ENCODE measurements around the gene EIF4G3. TPM values are rescaled to one million over a fixed set of nuclear protein-coding genes. Genes with fewer than 3 reads are reported as not detected.
"Not testable (repeated sequence)": the region's sequence is repeated elsewhere in the genome, so short reads cannot be mapped to it uniquely, and the experiment has no call there.

EIF4G3 gene
- total RNA-seq, 3 donors from 2014 or later (not counting 1 experiment from before 2014, with no cell fraction given): 105 to 107 (median 107) TPM

GRCh38 chr1:20792196-20792595 lies 384.5 kb downstream of the EIF4G3 start:
- Mint-ChIP-seq H3K27ac (no peak overlapping the region), H3K4me1 (peaks cover 10% of the 10 kb centered on the region in 2 donors), H3K27me3 (ENCODE audit: low read depth in 2 of 2) (no peaks in the 10 kb centered on the region), H3K9me3 (no peaks in the 10 kb centered on the region), H3K36me3 (no peaks in the 10 kb centered on the region), H3K4me3 (no peak overlapping the region)
- DNase-seq: no peak
- H3K27me3 ChIP-seq (ENCODE audit: control insufficient read depth, insufficient read depth, low read length): no peaks in the 10 kb centered on the region
- H3K9me3 ChIP-seq (ENCODE audit: control insufficient read depth, insufficient read depth, low read length): no peaks in the 10 kb centered on the region
- H3K36me3 ChIP-seq (ENCODE audit: control insufficient read depth, insufficient read depth, low read length): no peaks in the 10 kb centered on the region
- ATAC-seq: no peak
- H3K4me1 ChIP-seq (ENCODE audit: control insufficient read depth, insufficient read depth, low read length): peaks cover 6% of the 10 kb centered on the region
- intact Hi-C loops (cut with micrococcal nuclease): no loop called here
- TF ChIP-seq, protein P1, sequence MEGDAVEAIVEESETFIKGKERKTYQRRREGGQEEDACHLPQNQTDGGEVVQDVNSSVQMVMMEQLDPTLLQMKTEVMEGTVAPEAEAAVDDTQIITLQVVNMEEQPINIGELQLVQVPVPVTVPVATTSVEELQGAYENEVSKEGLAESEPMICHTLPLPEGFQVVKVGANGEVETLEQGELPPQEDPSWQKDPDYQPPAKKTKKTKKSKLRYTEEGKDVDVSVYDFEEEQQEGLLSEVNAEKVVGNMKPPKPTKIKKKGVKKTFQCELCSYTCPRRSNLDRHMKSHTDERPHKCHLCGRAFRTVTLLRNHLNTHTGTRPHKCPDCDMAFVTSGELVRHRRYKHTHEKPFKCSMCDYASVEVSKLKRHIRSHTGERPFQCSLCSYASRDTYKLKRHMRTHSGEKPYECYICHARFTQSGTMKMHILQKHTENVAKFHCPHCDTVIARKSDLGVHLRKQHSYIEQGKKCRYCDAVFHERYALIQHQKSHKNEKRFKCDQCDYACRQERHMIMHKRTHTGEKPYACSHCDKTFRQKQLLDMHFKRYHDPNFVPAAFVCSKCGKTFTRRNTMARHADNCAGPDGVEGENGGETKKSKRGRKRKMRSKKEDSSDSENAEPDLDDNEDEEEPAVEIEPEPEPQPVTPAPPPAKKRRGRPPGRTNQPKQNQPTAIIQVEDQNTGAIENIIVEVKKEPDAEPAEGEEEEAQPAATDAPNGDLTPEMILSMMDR (IDR thresholded peaks at IDR 0.05): no peak
- H3K27ac ChIP-seq (ENCODE audit: low read length): no peak overlapping the region
- H3K4me3 ChIP-seq (ENCODE audit: low read length): no peak overlapping the region
- 100% methylated on average over 2 of the region's 2 CpGs for WGBS (ENCODE audit: insufficient coverage)

DNA sequence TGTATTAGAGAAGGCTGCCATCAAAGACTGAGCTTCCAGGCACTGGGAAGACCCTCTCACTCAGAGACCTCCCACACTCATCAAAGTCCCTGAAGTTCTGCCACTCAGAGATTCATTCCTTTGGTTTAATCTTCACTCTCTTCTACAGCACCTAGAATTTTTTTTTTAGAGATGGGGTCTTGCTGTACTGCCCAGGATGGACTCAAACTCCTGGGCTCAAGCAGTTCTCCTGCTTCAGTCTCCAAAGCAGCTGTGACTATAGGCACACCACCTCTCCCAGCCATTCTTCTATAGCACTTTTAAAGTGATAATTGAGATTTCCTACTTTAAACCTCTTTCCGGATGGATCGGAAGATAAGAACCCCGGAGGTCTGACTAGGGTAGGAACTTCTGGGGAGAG lies 385.9 kb downstream of the EIF4G3 start:
- DNase-seq (no peak), ATAC-seq (no peak)
- intact Hi-C loops (cut with micrococcal nuclease): no loop called here
- no peaks in the 10 kb centered on the region for H3K27me3 Mint-ChIP-seq (ENCODE audit: low read depth in 2 of 2)
- 97% methylated on average over 3 of the region's 3 CpGs for WGBS (ENCODE audit: insufficient coverage)
- H3K27me3 ChIP-seq (ENCODE audit: control insufficient read depth, insufficient read depth, low read length): no peaks in the 10 kb centered on the region
- H3K4me1 ChIP-seq (ENCODE audit: control insufficient read depth, insufficient read depth, low read length): peaks cover 6% of the 10 kb centered on the region
- no peak overlapping the region for H3K27ac ChIP-seq (ENCODE audit: low read length)
- no peak overlapping the region for H3K4me3 Mint-ChIP-seq
- no peaks in the 10 kb centered on the region for H3K9me3 Mint-ChIP-seq
- H3K36me3 Mint-ChIP-seq: no peaks in the 10 kb centered on the region
- no peaks in the 10 kb centered on the region for H3K36me3 ChIP-seq (ENCODE audit: control insufficient read depth, insufficient read depth, low read length)
- H3K27ac Mint-ChIP-seq: no peak overlapping the region
- no peak overlapping the region for H3K4me3 ChIP-seq (ENCODE audit: low read length)
- peaks cover 15 to 16% of the 10 kb centered on the region in 2 donors for H3K4me1 Mint-ChIP-seq
- H3K9me3 ChIP-seq (ENCODE audit: control insufficient read depth, insufficient read depth, low read length): no peaks in the 10 kb centered on the region
- TF ChIP-seq, protein P1 (IDR thresholded peaks at IDR 0.05): no peak

GRCh38 chr1:20789598-20789997 lies 387.1 kb downstream of the EIF4G3 start:
- H3K36me3 ChIP-seq (ENCODE audit: control insufficient read depth, insufficient read depth, low read length); H3K9me3 Mint-ChIP-seq; H3K4me3 Mint-ChIP-seq; ATAC-seq; H3K9me3 ChIP-seq (ENCODE audit: control insufficient read depth, insufficient read depth, low read length); H3K27me3 Mint-ChIP-seq (ENCODE audit: low read depth in 2 of 2); H3K27me3 ChIP-seq (ENCODE audit: control insufficient read depth, insufficient read depth, low read length); H3K36me3 Mint-ChIP-seq; H3K27ac ChIP-seq (ENCODE audit: low read length); H3K27ac Mint-ChIP-seq; H3K4me3 ChIP-seq (ENCODE audit: low read length); DNase-seq: not testable (repeated sequence)
- peaks cover 27 to 28% of the 10 kb centered on the region in 2 donors for H3K4me1 Mint-ChIP-seq
- intact Hi-C loops (cut with micrococcal nuclease): loop anchor here (5.0 kb wide), 1 partner anchor 388 kb away; the partner anchor contains the start of gene EIF4G3
- H3K4me1 ChIP-seq (ENCODE audit: control insufficient read depth, insufficient read depth, low read length): peaks cover 11% of the 10 kb centered on the region
- WGBS (ENCODE audit: insufficient coverage): 95% methylated on average over 9 of the region's 9 CpGs

DNA sequence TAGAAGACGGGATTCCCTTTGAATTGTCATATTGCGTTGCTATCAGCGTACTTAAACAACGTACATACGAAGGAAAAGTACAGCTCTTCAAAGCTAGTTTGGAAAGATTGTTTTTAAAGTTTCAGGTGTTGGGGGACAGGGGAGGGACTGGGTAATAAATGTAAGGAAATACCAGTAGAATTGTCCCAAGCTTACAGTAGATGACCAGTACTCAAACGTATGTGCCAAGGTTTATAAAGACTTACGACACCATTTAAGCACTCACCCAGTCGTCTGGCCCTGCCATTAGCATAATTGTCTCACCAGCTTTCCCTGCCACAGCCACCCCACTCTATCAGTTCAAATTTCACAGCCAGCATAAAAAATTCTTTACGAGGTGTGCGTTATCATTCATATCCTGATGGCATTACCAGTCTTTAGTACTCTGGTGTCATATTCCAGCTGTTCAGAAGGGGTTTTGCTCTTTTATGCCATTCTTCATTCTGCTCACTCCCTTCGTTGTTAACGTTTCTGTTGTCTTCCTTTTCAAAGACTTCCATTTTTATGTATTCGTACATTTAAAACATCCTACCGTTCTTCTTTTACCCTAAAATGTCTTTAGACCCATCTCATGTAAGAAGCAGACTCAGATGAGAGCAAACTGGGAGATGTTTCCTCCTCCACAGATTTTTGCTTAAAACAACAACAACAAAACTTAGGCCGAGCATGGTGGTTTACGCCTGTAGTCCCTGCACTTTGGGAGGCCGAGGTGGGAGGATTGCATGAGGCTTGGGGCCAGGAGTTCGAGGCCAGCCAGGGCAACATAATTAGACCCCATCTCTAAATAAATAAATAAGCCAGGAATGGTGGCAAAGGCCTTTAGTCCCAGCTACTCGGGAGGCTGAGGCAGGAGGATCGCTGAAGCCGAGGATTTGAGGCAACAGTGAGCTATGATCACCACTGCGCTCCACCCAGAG lies 388.6 kb downstream of the EIF4G3 start:
- no peaks in the 10 kb centered on the region for H3K9me3 Mint-ChIP-seq
- peak overlapping the region; percentile 95 for H3K4me3 Mint-ChIP-seq
- H3K36me3 Mint-ChIP-seq: no peaks in the 10 kb centered on the region
- 57% methylated on average over 22 of the region's 22 CpGs for WGBS (ENCODE audit: insufficient coverage)
- Histone ChIP-seq H3K4me1 (ENCODE audit: control insufficient read depth, insufficient read depth, low read length) (peaks cover 17% of the 10 kb centered on the region), H3K36me3 (ENCODE audit: control insufficient read depth, insufficient read depth, low read length) (no peaks in the 10 kb centered on the region), H3K4me3 (ENCODE audit: low read length) (peak overlapping the region; percentile 94), H3K9me3 (ENCODE audit: control insufficient read depth, insufficient read depth, low read length) (no peaks in the 10 kb centered on the region), H3K27me3 (ENCODE audit: control insufficient read depth, insufficient read depth, low read length) (no peaks in the 10 kb centered on the region), H3K27ac (ENCODE audit: low read length) (peak overlapping the region; percentile 95)
- no peak for ATAC-seq
- no peak for DNase-seq
- intact Hi-C loops (cut with micrococcal nuclease): loop anchor here (2.0 to 5.0 kb wide), 2 partner anchors 91 to 389 kb away; partner anchors contain the start of gene EIF4G3
- H3K27ac Mint-ChIP-seq: peak overlapping the region; percentile 97 to 98
- H3K27me3 Mint-ChIP-seq (ENCODE audit: low read depth in 2 of 2): no peaks in the 10 kb centered on the region
- peaks cover 34 to 35% of the 10 kb centered on the region in 2 donors for H3K4me1 Mint-ChIP-seq
- TF ChIP-seq, protein P1 (IDR thresholded peaks at IDR 0.05): no peak

Data from natural killer cell (primary cell).